Measurements from ENCODE around the gene GPC5. TPM values are rescaled to one million over a fixed set of nuclear protein-coding genes. Genes with fewer than 3 reads are reported as not detected.

Gene GPC5
- total and polyA plus RNA-seq, 9 of the 15 experiments (the other 6 are each of a cell fraction or from before 2014, with no cell fraction given), result 0.18 to 0.27 TPM; not detected in 7

DNA sequence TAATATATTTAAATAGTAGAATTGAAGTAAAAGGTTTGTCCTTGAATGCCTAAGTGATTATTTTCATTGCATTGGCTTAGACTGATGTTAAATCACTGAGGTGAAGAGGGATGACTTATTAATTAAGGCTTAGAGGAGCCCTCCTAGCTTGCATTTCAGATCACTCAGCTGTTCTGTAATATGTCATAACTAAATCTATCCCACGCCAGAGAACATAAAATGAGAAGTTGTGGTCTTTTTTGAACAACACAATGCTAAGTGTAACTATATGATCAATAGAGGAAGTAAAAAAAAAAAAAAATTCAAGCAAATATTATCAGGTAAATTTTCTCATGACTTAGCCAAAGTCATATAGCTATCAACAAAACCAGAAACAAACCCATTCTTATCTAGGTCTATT is 752.2 kb downstream of the GPC5 start:
- intact Hi-C loops (cut with micrococcal nuclease), result no loop called here
- Histone ChIP-seq H2AFZ (ENCODE audit: low read depth, low read length) (no peak overlapping the region), H3K27ac (ENCODE audit: extremely low read depth, low read depth, low read length) (no peak overlapping the region), H3K9me3 (replicated peaks; ENCODE audit: control insufficient read depth, insufficient read depth, low read depth, low read length) (no peaks in the 10 kb centered on the region), H3K79me2 (ENCODE audit: control insufficient read depth, insufficient read depth, low read length) (no peaks in the 10 kb centered on the region), H3K4me2 (ENCODE audit: insufficient read depth, low read length) (no peak overlapping the region), H4K20me1 (replicated peaks; ENCODE audit: control insufficient read depth, insufficient read depth, low read length) (no peaks in the 10 kb centered on the region), H3K27me3 (ENCODE audit: control insufficient read depth in 2 of 2, insufficient read depth in 2 of 2, low read length in 2 of 2) (no peaks in the 10 kb centered on the region), H3K36me3 (ENCODE audit: control insufficient read depth, insufficient read depth, low read length) (no peaks in the 10 kb centered on the region), H3K4me3 (no peak overlapping the region), H3K4me1 (replicated peaks in 1 of 2; ENCODE audit: control insufficient read depth in 2 of 2, insufficient read depth in 2 of 2, low read length in 2 of 2) (no peaks in the 10 kb centered on the region), H3K9ac (ENCODE audit: insufficient read depth in 1 of 2, low read depth in 2 of 2, low read length in 2 of 2) (no peak overlapping the region), H3K9me1 (ENCODE audit: control insufficient read depth, insufficient read depth, low read length) (no peaks in the 10 kb centered on the region)
- ChIA-PET CTCF (ENCODE audit: low intra/inter-chr PET ratio) (no interaction called here), POLR2A (no interaction called here)
- ATAC-seq, result no peak
- in situ Hi-C loops (cut with MboI), result no loop called here
- BruUV-seq (replicated peaks), result no TSS peak
- no peak for FAIRE-seq
- TF ChIP-seq TAF1 (IDR thresholded peaks at IDR 0.05; ENCODE audit: control insufficient read depth, extremely low read depth, insufficient read depth, low read length, severe bottlenecking) (no peak), CCNT2 (IDR thresholded peaks at IDR 0.05; ENCODE audit: borderline replicate concordance, extremely low read depth, insufficient read length, low read depth, low read length) (no peak), HDAC2 (IDR thresholded peaks at IDR 0.05) (no peak)
- TF ChIP-seq, protein P1, sequence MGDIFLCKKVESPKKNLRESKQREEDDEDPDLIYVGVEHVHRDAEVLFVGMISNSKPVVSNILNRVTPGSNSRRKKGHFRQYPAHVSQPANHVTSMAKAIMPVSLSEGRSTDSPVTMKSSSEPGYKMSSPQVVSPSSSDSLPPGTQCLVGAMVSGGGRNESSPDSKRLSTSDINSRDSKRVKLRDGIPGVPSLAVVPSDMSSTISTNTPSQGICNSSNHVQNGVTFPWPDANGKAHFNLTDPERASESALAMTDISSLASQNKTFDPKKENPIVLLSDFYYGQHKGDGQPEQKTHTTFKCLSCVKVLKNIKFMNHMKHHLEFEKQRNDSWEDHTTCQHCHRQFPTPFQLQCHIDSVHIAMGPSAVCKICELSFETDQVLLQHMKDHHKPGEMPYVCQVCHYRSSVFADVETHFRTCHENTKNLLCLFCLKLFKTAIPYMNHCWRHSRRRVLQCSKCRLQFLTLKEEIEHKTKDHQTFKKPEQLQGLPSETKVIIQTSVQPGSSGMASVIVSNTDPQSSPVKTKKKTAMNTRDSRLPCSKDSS (IDR thresholded peaks at IDR 0.05; ENCODE audit: low read depth, partially characterized antibody), result no peak
- DNase-seq (ENCODE audit: extremely low read depth in 1 of 4, low spot score in 3 of 4), result no peak
- WGBS (ENCODE audit: insufficient coverage, low coverage, missing lambda C conversion rate), result 0% methylated on average over 1 of the region's 1 CpG

DNA sequence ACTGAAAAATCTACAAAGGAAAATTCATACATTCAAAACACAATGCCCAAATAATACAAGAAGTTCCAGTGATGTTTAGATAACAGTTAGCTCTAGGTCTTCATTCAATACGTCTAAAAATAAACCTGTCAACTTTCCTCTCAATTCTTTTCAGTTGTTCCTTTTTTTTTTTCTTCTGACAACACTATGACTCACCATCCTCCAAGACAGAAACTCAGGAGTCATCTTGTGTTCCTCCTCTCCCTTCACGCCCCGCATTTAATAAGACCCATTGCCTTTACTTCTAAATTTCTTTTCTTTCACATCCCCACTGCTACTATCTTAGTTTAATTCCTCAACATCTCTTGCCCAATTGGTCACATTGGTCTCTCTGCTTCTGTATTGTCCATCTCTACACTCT is 759.9 kb downstream of the GPC5 start:
- Histone ChIP-seq H4K20me1 (replicated peaks; ENCODE audit: control insufficient read depth, insufficient read depth, low read length) (no peaks in the 10 kb centered on the region), H3K79me2 (ENCODE audit: control insufficient read depth, insufficient read depth, low read length) (no peaks in the 10 kb centered on the region), H3K36me3 (ENCODE audit: control insufficient read depth, insufficient read depth, low read length) (no peaks in the 10 kb centered on the region), H3K9me3 (replicated peaks; ENCODE audit: control insufficient read depth, insufficient read depth, low read depth, low read length) (no peaks in the 10 kb centered on the region), H3K4me1 (replicated peaks in 1 of 2; ENCODE audit: control insufficient read depth in 2 of 2, insufficient read depth in 2 of 2, low read length in 2 of 2) (no peaks in the 10 kb centered on the region), H3K9me1 (ENCODE audit: control insufficient read depth, insufficient read depth, low read length) (no peaks in the 10 kb centered on the region), H3K4me2 (ENCODE audit: insufficient read depth, low read length) (no peak overlapping the region), H3K9ac (ENCODE audit: insufficient read depth in 1 of 2, low read depth in 2 of 2, low read length in 2 of 2) (no peak overlapping the region), H3K27ac (ENCODE audit: extremely low read depth, low read depth, low read length) (no peak overlapping the region), H2AFZ (ENCODE audit: low read depth, low read length) (no peak overlapping the region), H3K27me3 (ENCODE audit: control insufficient read depth in 2 of 2, insufficient read depth in 2 of 2, low read length in 2 of 2) (no peaks in the 10 kb centered on the region), H3K4me3 (no peak overlapping the region)
- BruUV-seq (replicated peaks), result no TSS peak
- POLR2A ChIA-PET, result no interaction called here
- WGBS (ENCODE audit: insufficient coverage, low coverage, missing lambda C conversion rate), result 0% methylated on average over 3 of the region's 3 CpGs
- in situ Hi-C loops (cut with MboI), result no loop called here
- FAIRE-seq, result no peak
- DNase-seq (ENCODE audit: extremely low read depth in 1 of 4, low spot score in 3 of 4), result no peak
- TF ChIP-seq, protein P2, sequence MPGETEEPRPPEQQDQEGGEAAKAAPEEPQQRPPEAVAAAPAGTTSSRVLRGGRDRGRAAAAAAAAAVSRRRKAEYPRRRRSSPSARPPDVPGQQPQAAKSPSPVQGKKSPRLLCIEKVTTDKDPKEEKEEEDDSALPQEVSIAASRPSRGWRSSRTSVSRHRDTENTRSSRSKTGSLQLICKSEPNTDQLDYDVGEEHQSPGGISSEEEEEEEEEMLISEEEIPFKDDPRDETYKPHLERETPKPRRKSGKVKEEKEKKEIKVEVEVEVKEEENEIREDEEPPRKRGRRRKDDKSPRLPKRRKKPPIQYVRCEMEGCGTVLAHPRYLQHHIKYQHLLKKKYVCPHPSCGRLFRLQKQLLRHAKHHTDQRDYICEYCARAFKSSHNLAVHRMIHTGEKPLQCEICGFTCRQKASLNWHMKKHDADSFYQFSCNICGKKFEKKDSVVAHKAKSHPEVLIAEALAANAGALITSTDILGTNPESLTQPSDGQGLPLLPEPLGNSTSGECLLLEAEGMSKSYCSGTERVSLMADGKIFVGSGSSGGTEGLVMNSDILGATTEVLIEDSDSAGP (CRISPR knock-in tag; IDR thresholded peaks at IDR 0.05), result no peak
- CTCF ChIA-PET (ENCODE audit: low intra/inter-chr PET ratio), result no interaction called here
- intact Hi-C loops (cut with micrococcal nuclease), result no loop called here
- ATAC-seq, result no peak
